Kidney (tissue), 14 donors: ENCODE measurements around the gene SLC24A4. TPM values are rescaled to one million over a fixed set of nuclear protein-coding genes. Genes with fewer than 3 reads are reported as not detected.

Experiments
- DNase-seq, 5 donors: peaks; one replicate each; pipeline ENCODE4 v3.0.0-alpha.2; 2013 to 2020
- FAIRE-seq: peaks from 2 replicates; lab custom pipeline; 2012; peaks lifted over from hg19 to GRCh38; lab: Jason Lieb, UNC
- H3K27ac ChIP-seq, 2 donors: one replicate each; pipeline ENCODE4 v1.7.0; 2013; ENCODE audit warnings: low read depth in 2 of 2, low read length in 2 of 2, inconsistent platforms in 1 of 2
- H3K27me3 ChIP-seq: one replicate; pipeline ENCODE4 v1.7.1; 2013; ENCODE audit warnings: low read length, inconsistent platforms; ENCODE audit not compliant: control insufficient read depth, insufficient read depth
- H3K36me3 ChIP-seq, 3 donors: one replicate each; pipeline versions ENCODE4 v1.7.0 to v1.7.1; 2013; ENCODE audit warnings: low read length in 3 of 3, control low read depth in 1 of 3, inconsistent platforms in 1 of 3; ENCODE audit not compliant: insufficient read depth in 3 of 3, control insufficient read depth in 2 of 3
- H3K4me1 ChIP-seq, 3 donors: one replicate each; pipeline versions ENCODE4 v1.7.0 to v1.7.1; 2013; ENCODE audit warnings: low read length in 3 of 3, inconsistent platforms in 1 of 3, low read depth in 1 of 3; ENCODE audit not compliant: control insufficient read depth in 2 of 3, insufficient read depth in 2 of 3
- H3K4me3 ChIP-seq, 3 donors: one replicate each; pipeline versions ENCODE4 v1.7.0 to v1.8.1; 2013; ENCODE audit warnings: low read length in 3 of 3, control low read depth in 1 of 3, inconsistent platforms in 1 of 3
- H3K9ac ChIP-seq, 3 donors: one replicate each; pipeline versions ENCODE4 v1.7.0 to v1.7.1; 2013; ENCODE audit warnings: low read length in 3 of 3, control low read depth in 1 of 3, inconsistent platforms in 1 of 3
- H3K9me3 ChIP-seq, 3 donors: one replicate each; pipeline versions ENCODE4 v1.7.0 to v1.7.1; 2013; ENCODE audit warnings: low read length in 3 of 3, control low read depth in 1 of 3, inconsistent platforms in 1 of 3; ENCODE audit not compliant: control insufficient read depth in 2 of 3, insufficient read depth in 1 of 3
- CTCF ChIP-seq: IDR thresholded peaks from 3 replicates; pipeline ENCODE4 v1.5.1; 2012; ENCODE audit warnings: mild to moderate bottlenecking, moderate library complexity, borderline replicate concordance; ENCODE audit not compliant: insufficient read depth; ENCODE audit errors: extremely low read depth
- intact Hi-C: fragments of 100-400 bp; cut with DNase I; formaldehyde crosslinking; loops from one replicate; pipeline ENCODE4 v1.11.1; 2022
- polyA plus RNA-seq: library from polyadenylated mRNA; stranded (reverse); fragments of 350-450 nt; fragmentation: Illumina TruSeq; extraction: RNeasy Lipid Tissue Mini Kit (QIAGEN cat#74804); gene quantifications from one replicate; pipeline ENCODE4 v1.2.3, GENCODE V29; 2014; ENCODE audit warnings: low read depth, low replicate concordance; ENCODE audit not compliant: insufficient read depth
- total RNA-seq: library from RNA; stranded (reverse); fragmentation: NEBNext Ultra II Directional; extraction: Animal tissue kit (Norgen Biotek cat#: 25700); gene quantifications from one replicate; pipeline ENCODE4 v1.2.1, GENCODE V29; 2021
- donor health status: control.
- donor health status: control.
- donor health status: control.
- donor health status: control.
- donor health status: control.
- donor health status: DM: yes; HTN: yes; CAD: no.
- donor health status: Normal renal cell carcinoma (clear cell type).

The SLC24A4 gene
- total and polyA plus RNA-seq, 2 donors from 2014 or later = 0.32 to 0.85 TPM

- DNase-seq (peak in 1 of 5 donors; percentile 49), FAIRE-seq (no peak)
- Histone ChIP-seq H3K27me3 (no peaks in the 10 kb centered on the region), H3K27ac (no peak overlapping the region), H3K9ac (no peak overlapping the region), H3K9me3 (no peaks in the 10 kb centered on the region), H3K4me1 (peaks cover 0 to 6% (median 0%) of the 10 kb centered on the region in 3 donors), H3K4me3 (no peak overlapping the region), H3K36me3 (no peaks in the 10 kb centered on the region)
- intact Hi-C loops = no loop called here
- TF ChIP-seq CTCF = no peak
These were observed 168.8 kb downstream of the SLC24A4 start for GRCh38 chr14:92491782-92492181.

- no peaks in the 10 kb centered on the region for H3K27me3 ChIP-seq
- peaks cover 0 to 6% (median 0%) of the 10 kb centered on the region in 3 donors for H3K4me1 ChIP-seq
- H3K9ac ChIP-seq = no peak overlapping the region
- no peak overlapping the region for H3K4me3 ChIP-seq
- H3K9me3 ChIP-seq = no peaks in the 10 kb centered on the region
- DNase-seq = no peak
- intact Hi-C loops = no loop called here
- no peak for TF ChIP-seq CTCF
- FAIRE-seq = no peak
- no peaks in the 10 kb centered on the region for H3K36me3 ChIP-seq
- H3K27ac ChIP-seq = no peak overlapping the region
These were observed 169.3 kb downstream of the SLC24A4 start for GRCh38 chr14:92492258-92492657.

GRCh38 chr14:92493024-92493423, 170.1 kb downstream of the SLC24A4 start:
- Histone ChIP-seq H3K27me3 (no peaks in the 10 kb centered on the region), H3K9me3 (no peaks in the 10 kb centered on the region), H3K9ac (no peak overlapping the region), H3K4me3 (no peak overlapping the region), H3K27ac (no peak overlapping the region), H3K4me1 (peaks cover 0 to 2% (median 0%) of the 10 kb centered on the region in 3 donors), H3K36me3 (no peaks in the 10 kb centered on the region)
- DNase-seq = no peak
- TF ChIP-seq CTCF = no peak
- no peak for FAIRE-seq
- intact Hi-C loops = no loop called here

- peaks cover 0 to 2% (median 0%) of the 10 kb centered on the region in 3 donors for H3K4me1 ChIP-seq
- H3K36me3 ChIP-seq = no peaks in the 10 kb centered on the region
- no peaks in the 10 kb centered on the region for H3K9me3 ChIP-seq
- H3K27ac ChIP-seq = no peak overlapping the region
- DNase-seq = no peak
- H3K9ac ChIP-seq = no peak overlapping the region
- no peaks in the 10 kb centered on the region for H3K27me3 ChIP-seq
- H3K4me3 ChIP-seq = no peak overlapping the region
- intact Hi-C loops = no loop called here
- no peak for FAIRE-seq
- no peak for TF ChIP-seq CTCF
These were observed 170.5 kb downstream of the SLC24A4 start for GRCh38 chr14:92493492-92493891.
